ENCODE data around the gene C11orf42. TPM values are rescaled to one million over a fixed set of nuclear protein-coding genes. Genes with fewer than 3 reads are reported as not detected.

C11orf42 gene
- total and polyA plus RNA-seq, 4 donors, result not detected

DNA sequence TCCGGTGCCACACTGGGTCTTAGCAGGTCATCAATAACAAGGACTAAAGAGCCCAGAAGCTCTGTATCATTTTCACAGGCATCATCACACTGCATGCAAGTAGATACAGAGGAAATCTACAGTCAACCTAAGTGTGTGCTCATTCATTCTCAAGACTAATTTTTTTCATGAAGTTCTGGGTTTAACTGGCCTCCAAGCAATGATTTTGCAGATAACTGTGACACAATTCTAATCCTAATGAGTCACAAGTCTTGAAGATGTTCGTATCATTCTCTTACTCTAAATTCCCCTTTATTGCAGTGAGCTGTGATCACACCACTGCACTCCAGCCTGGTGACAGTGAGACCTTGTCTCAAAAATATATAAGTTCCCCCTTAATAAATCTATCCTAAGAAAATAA, 3.9 kb upstream of the C11orf42 start (continued):
- TF ChIP-seq JUND (IDR thresholded peaks at IDR 0.05) (no peak), FOXA1 (IDR thresholded peaks at IDR 0.05) (no peak)
- TF ChIP-seq, protein P1, sequence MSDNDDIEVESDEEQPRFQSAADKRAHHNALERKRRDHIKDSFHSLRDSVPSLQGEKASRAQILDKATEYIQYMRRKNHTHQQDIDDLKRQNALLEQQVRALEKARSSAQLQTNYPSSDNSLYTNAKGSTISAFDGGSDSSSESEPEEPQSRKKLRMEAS (IDR thresholded peaks at IDR 0.05), result no peak
- TF ChIP-seq, protein P2, sequence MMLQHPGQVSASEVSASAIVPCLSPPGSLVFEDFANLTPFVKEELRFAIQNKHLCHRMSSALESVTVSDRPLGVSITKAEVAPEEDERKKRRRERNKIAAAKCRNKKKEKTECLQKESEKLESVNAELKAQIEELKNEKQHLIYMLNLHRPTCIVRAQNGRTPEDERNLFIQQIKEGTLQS (IDR thresholded peaks at IDR 0.05), result no peak

DNA sequence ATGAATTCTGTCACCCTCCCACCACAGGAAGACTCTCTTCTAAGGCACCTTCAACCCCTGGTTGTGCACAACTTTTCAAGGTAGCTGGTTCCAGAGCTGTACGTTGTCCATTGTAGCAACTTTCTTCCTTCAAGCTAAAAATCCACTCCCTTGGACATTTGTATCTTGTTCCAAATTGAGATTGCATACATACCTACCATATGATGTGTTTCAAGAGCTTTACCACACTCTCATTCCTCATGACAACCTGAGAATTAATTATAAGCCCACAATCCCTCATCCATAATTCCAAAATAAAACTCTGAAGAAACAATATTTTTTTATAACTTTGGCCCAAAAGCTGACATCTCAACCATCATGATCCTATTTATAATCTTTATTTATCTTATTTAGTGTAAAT, 3.3 kb upstream of the C11orf42 start:
- Histone ChIP-seq H3K4me1 (ENCODE audit: control insufficient read depth in 4 of 4, insufficient read depth in 4 of 4, low read length in 3 of 4) (no peaks in the 10 kb centered on the region), H3K4me3 (ENCODE audit: low read depth in 1 of 3, low read length in 3 of 3) (no peak overlapping the region), H3K27me3 (ENCODE audit: control insufficient read depth in 4 of 4, insufficient read depth in 4 of 4, low read length in 3 of 4) (no peaks in the 10 kb centered on the region), H3K36me3 (ENCODE audit: control insufficient read depth in 4 of 4, insufficient read depth in 3 of 4, low read depth in 1 of 4, low read length in 3 of 4) (peaks cover 2 to 30% (median 16%) of the 10 kb centered on the region in 4 donors), H3K9ac (ENCODE audit: low read depth in 1 of 2, low read length in 2 of 2) (no peak overlapping the region), H3K27ac (ENCODE audit: low read depth in 1 of 2, low read length in 2 of 2) (no peak overlapping the region), H3K9me3 (ENCODE audit: control insufficient read depth in 4 of 4, low read length in 3 of 4) (no peaks in the 10 kb centered on the region)
- DNase-seq (ENCODE audit: low spot score), result no peak
- TF ChIP-seq, protein P3, sequence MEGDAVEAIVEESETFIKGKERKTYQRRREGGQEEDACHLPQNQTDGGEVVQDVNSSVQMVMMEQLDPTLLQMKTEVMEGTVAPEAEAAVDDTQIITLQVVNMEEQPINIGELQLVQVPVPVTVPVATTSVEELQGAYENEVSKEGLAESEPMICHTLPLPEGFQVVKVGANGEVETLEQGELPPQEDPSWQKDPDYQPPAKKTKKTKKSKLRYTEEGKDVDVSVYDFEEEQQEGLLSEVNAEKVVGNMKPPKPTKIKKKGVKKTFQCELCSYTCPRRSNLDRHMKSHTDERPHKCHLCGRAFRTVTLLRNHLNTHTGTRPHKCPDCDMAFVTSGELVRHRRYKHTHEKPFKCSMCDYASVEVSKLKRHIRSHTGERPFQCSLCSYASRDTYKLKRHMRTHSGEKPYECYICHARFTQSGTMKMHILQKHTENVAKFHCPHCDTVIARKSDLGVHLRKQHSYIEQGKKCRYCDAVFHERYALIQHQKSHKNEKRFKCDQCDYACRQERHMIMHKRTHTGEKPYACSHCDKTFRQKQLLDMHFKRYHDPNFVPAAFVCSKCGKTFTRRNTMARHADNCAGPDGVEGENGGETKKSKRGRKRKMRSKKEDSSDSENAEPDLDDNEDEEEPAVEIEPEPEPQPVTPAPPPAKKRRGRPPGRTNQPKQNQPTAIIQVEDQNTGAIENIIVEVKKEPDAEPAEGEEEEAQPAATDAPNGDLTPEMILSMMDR (IDR thresholded peaks at IDR 0.05; ENCODE audit: low read depth, low read length, missing input control), result no peak
- TF ChIP-seq, protein P4, sequence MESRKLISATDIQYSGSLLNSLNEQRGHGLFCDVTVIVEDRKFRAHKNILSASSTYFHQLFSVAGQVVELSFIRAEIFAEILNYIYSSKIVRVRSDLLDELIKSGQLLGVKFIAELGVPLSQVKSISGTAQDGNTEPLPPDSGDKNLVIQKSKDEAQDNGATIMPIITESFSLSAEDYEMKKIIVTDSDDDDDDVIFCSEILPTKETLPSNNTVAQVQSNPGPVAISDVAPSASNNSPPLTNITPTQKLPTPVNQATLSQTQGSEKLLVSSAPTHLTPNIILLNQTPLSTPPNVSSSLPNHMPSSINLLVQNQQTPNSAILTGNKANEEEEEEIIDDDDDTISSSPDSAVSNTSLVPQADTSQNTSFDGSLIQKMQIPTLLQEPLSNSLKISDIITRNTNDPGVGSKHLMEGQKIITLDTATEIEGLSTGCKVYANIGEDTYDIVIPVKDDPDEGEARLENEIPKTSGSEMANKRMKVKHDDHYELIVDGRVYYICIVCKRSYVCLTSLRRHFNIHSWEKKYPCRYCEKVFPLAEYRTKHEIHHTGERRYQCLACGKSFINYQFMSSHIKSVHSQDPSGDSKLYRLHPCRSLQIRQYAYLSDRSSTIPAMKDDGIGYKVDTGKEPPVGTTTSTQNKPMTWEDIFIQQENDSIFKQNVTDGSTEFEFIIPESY (IDR thresholded peaks at IDR 0.05), result no peak
- 87% methylated on average over 1 of the region's 1 CpG for WGBS

DNA sequence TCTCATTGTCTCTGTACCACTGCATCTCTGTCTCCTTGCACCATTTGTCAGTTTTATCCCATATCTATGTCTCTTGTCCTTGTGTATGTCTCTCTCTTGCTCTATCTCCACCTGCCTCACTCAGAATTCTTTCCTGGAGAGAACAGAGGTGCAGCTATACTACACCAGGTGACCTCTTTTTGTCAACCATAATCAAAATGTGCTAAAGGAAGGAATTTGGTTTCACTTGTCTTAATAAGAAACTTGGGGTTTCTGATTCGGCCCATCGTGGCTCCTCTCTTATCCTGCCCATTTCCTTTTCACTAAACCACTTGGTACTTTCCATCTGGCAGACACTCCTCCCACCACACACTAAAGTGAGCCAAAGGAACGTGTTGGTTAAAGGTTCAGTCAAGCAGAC, 2.0 kb upstream of the C11orf42 start:
- Histone ChIP-seq H3K9ac (ENCODE audit: low read depth in 1 of 2, low read length in 2 of 2) (no peak overlapping the region), H3K27me3 (ENCODE audit: control insufficient read depth in 4 of 4, insufficient read depth in 4 of 4, low read length in 3 of 4) (no peaks in the 10 kb centered on the region), H3K4me1 (ENCODE audit: control insufficient read depth in 4 of 4, insufficient read depth in 4 of 4, low read length in 3 of 4) (no peaks in the 10 kb centered on the region), H3K36me3 (ENCODE audit: control insufficient read depth in 4 of 4, insufficient read depth in 3 of 4, low read depth in 1 of 4, low read length in 3 of 4) (peaks cover 2 to 39% (median 21%) of the 10 kb centered on the region in 4 donors), H3K27ac (ENCODE audit: low read depth in 1 of 2, low read length in 2 of 2) (no peak overlapping the region), H3K4me3 (ENCODE audit: low read depth in 1 of 3, low read length in 3 of 3) (no peak overlapping the region), H3K9me3 (ENCODE audit: control insufficient read depth in 4 of 4, low read length in 3 of 4) (no peaks in the 10 kb centered on the region)
- TF ChIP-seq GABPA (IDR thresholded peaks at IDR 0.05 in 1 of 2, conservative IDR thresholded peaks at IDR 0.05 in 1 of 2), result no peak
- no peak for TF ChIP-seq RAD21 (IDR thresholded peaks at IDR 0.05)
- no peak for TF ChIP-seq HNF4G (IDR thresholded peaks at IDR 0.05)
- TF ChIP-seq, protein P4 (IDR thresholded peaks at IDR 0.05), result no peak
- TF ChIP-seq RXRA (IDR thresholded peaks at IDR 0.05), result no peak
- TF ChIP-seq, protein P2 (IDR thresholded peaks at IDR 0.05), result no peak
- TF ChIP-seq, protein P1 (IDR thresholded peaks at IDR 0.05), result no peak
- TF ChIP-seq, protein P5, sequence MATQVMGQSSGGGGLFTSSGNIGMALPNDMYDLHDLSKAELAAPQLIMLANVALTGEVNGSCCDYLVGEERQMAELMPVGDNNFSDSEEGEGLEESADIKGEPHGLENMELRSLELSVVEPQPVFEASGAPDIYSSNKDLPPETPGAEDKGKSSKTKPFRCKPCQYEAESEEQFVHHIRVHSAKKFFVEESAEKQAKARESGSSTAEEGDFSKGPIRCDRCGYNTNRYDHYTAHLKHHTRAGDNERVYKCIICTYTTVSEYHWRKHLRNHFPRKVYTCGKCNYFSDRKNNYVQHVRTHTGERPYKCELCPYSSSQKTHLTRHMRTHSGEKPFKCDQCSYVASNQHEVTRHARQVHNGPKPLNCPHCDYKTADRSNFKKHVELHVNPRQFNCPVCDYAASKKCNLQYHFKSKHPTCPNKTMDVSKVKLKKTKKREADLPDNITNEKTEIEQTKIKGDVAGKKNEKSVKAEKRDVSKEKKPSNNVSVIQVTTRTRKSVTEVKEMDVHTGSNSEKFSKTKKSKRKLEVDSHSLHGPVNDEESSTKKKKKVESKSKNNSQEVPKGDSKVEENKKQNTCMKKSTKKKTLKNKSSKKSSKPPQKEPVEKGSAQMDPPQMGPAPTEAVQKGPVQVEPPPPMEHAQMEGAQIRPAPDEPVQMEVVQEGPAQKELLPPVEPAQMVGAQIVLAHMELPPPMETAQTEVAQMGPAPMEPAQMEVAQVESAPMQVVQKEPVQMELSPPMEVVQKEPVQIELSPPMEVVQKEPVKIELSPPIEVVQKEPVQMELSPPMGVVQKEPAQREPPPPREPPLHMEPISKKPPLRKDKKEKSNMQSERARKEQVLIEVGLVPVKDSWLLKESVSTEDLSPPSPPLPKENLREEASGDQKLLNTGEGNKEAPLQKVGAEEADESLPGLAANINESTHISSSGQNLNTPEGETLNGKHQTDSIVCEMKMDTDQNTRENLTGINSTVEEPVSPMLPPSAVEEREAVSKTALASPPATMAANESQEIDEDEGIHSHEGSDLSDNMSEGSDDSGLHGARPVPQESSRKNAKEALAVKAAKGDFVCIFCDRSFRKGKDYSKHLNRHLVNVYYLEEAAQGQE (IDR thresholded peaks at IDR 0.05), result no peak
- TF ChIP-seq HNF4A (conservative IDR thresholded peaks at IDR 0.05), result no peak
- no peak for TF ChIP-seq SP1 (IDR thresholded peaks at IDR 0.05)
- WGBS, result 72% methylated on average over 3 of the region's 3 CpGs
- DNase-seq (ENCODE audit: low spot score), result no peak
